ENCODE data around the gene E2F2. TPM values are rescaled to one million over a fixed set of nuclear protein-coding genes. Genes with fewer than 3 reads are reported as not detected.

Gene E2F2
- total RNA-seq, 1 donor from 2014 or later = 0.72 TPM

DNA sequence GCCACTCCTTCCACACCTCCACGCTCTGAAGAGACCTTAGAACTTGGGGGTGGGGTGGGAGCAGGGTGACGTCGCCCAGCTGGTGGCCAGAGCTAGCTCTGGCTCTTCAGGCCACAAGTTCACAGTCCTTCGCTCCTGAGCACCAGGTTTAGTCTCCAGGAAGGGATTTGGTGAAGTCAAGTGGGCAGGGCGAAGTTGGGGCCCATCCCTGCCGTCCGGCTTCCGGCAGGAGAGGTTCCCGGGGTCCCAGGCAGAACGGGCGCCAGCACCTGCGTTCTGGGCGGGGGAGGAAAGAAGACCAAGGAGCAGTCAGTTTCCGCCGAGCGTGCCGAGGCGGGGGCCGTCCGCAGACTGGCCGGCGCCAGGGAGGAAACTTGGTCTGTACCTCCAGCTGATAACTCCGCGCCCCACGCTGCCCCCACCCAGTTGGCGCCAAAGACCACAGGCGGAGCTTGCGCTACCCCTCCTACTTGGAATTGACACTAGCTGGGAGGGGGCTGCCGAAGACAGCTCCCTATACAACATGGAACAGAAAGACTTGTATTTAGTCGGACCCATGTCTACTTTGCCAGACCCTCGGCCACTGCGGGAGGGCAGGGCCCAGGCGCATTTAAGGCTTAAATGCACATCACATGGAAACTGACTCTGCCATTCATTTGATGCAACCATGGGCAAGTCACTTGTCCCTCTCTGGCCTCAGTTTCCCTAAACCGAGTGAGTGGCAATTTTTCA lies 27.3 kb upstream of the E2F2 start:
- H3K9me3 Mint-ChIP-seq (ENCODE audit: low read depth) = no peaks in the 10 kb centered on the region
- peak overlapping the region; percentile 99 for H3K27ac Mint-ChIP-seq (ENCODE audit: unreplicated experiment)
- peaks cover 77% of the 10 kb centered on the region for H3K4me1 Mint-ChIP-seq (ENCODE audit: low read depth)
- no peaks in the 10 kb centered on the region for H3K27me3 Mint-ChIP-seq (ENCODE audit: low read depth)
- TF ChIP-seq, protein P1, sequence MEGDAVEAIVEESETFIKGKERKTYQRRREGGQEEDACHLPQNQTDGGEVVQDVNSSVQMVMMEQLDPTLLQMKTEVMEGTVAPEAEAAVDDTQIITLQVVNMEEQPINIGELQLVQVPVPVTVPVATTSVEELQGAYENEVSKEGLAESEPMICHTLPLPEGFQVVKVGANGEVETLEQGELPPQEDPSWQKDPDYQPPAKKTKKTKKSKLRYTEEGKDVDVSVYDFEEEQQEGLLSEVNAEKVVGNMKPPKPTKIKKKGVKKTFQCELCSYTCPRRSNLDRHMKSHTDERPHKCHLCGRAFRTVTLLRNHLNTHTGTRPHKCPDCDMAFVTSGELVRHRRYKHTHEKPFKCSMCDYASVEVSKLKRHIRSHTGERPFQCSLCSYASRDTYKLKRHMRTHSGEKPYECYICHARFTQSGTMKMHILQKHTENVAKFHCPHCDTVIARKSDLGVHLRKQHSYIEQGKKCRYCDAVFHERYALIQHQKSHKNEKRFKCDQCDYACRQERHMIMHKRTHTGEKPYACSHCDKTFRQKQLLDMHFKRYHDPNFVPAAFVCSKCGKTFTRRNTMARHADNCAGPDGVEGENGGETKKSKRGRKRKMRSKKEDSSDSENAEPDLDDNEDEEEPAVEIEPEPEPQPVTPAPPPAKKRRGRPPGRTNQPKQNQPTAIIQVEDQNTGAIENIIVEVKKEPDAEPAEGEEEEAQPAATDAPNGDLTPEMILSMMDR (IDR thresholded peaks at IDR 0.05) = no peak
- H3K36me3 Mint-ChIP-seq (ENCODE audit: low read depth) = peaks cover 8% of the 10 kb centered on the region
- peak overlapping the region; percentile 91 for H3K4me3 Mint-ChIP-seq (ENCODE audit: unreplicated experiment)
- no peak for DNase-seq (ENCODE audit: low spot score)

DNA sequence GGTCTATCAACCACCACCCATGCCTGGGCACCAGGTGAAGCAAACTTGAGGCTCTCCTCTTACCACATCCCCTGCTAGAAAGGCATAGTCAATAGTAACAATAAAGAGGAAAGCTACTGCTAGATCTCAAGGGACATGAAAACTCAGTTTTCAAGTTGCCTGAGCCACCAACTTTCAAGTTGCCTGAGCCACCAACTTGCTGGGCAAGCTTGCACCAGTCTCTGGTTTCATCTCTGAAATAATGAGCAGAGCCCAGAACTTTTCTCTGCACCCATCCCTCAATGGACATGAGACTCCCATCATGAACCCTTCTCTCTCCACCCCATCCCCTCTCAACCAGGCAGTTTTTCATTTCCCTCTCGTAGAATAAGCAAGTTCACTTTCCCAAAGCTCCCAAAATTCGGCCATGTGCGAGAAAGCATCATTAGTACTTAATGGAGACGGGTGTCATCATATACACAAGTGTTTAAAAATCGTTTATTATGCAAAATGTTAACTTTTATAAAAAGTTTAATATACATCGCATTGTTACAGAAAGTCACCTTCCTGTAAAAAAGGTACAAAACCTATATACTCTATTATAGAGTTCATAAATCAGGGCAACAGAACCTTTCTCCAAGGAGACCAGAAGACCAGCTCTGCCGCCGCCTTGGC lies 26.6 kb upstream of the E2F2 start:
- Mint-ChIP-seq H3K4me3 (ENCODE audit: unreplicated experiment) (peak overlapping the region; percentile 91), H3K36me3 (ENCODE audit: low read depth) (peaks cover 8% of the 10 kb centered on the region), H3K4me1 (ENCODE audit: low read depth) (peaks cover 70% of the 10 kb centered on the region), H3K27me3 (ENCODE audit: low read depth) (no peaks in the 10 kb centered on the region), H3K27ac (ENCODE audit: unreplicated experiment) (peak overlapping the region; percentile 99), H3K9me3 (ENCODE audit: low read depth) (no peaks in the 10 kb centered on the region)
- TF ChIP-seq, protein P1 (IDR thresholded peaks at IDR 0.05) = no peak
- DNase-seq (ENCODE audit: low spot score) = no peak

GRCh38 chr1:23556635-23557470 lies 25.8 kb upstream of the E2F2 start:
- Mint-ChIP-seq H3K9me3 (ENCODE audit: low read depth) (no peaks in the 10 kb centered on the region), H3K27me3 (ENCODE audit: low read depth) (no peaks in the 10 kb centered on the region)

GRCh38 chr1:23555986-23556634 lies 25.1 kb upstream of the E2F2 start:
- DNase-seq (ENCODE audit: low spot score) = no peak
- Mint-ChIP-seq H3K4me3 (ENCODE audit: unreplicated experiment) (peak overlapping the region; percentile 91), H3K9me3 (ENCODE audit: low read depth) (no peaks in the 10 kb centered on the region), H3K27me3 (ENCODE audit: low read depth) (no peaks in the 10 kb centered on the region), H3K4me1 (ENCODE audit: low read depth) (peaks cover 55% of the 10 kb centered on the region), H3K36me3 (ENCODE audit: low read depth) (peaks cover 8% of the 10 kb centered on the region), H3K27ac (ENCODE audit: unreplicated experiment) (peak overlapping the region; percentile 99)
- TF ChIP-seq, protein P1 (IDR thresholded peaks at IDR 0.05) = no peak

More at GRCh38 chr1:23556635-23557470, 25.8 kb upstream of the E2F2 start:
- H3K4me3 Mint-ChIP-seq (ENCODE audit: unreplicated experiment) = peak overlapping the region; percentile 91
- no peak for DNase-seq (ENCODE audit: low spot score)
- TF ChIP-seq, protein P1 (IDR thresholded peaks at IDR 0.05) = no peak
- peaks cover 8% of the 10 kb centered on the region for H3K36me3 Mint-ChIP-seq (ENCODE audit: low read depth)
- peak overlapping the region; percentile 99 for H3K27ac Mint-ChIP-seq (ENCODE audit: unreplicated experiment)
- peaks cover 63% of the 10 kb centered on the region for H3K4me1 Mint-ChIP-seq (ENCODE audit: low read depth)
